Measurements from ENCODE around the gene EGR4.
"Not testable (repeated sequence)": the region's sequence is repeated elsewhere in the genome, so short reads cannot be mapped to it uniquely, and the experiment has no call there.

EGR4 gene

GRCh38 chr2:73264783-73265182 is 28.6 kb downstream of the EGR4 start:
- no peak for DNase-seq
- peaks cover 39% of the 10 kb centered on the region for H3K36me3 ChIP-seq
- H3K27me3 ChIP-seq (ENCODE audit: insufficient read depth, low read depth, severe bottlenecking) = no peaks in the 10 kb centered on the region
- no peak for TF ChIP-seq CTCF (IDR thresholded peaks at IDR 0.05; ENCODE audit: low read depth, low read length)
- H3K27ac ChIP-seq = no peak overlapping the region
- H3K4me3 ChIP-seq (ENCODE audit: low read depth, low read length) = no peak overlapping the region
- H3K9me3 ChIP-seq (ENCODE audit: severe bottlenecking) = no peaks in the 10 kb centered on the region

DNA sequence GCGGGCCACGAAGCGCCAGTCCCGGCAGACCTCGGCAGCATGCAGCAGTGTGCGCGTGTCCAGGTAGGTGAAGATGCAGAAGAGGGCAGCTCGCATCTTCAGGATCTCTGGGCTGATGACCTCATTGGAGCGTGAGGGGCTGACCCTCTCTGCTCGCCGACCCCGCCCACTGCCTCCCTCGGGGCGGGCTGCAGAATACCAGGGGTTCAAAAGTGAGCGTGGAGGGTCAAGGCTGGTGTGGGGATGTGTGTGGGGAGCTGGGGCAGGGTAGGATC is 29.1 kb downstream of the EGR4 start:
- Histone ChIP-seq H3K36me3 (peaks cover 44% of the 10 kb centered on the region), H3K4me3 (ENCODE audit: low read depth, low read length) (no peak overlapping the region), H3K27me3 (ENCODE audit: insufficient read depth, low read depth, severe bottlenecking) (no peaks in the 10 kb centered on the region), H3K9me3 (ENCODE audit: severe bottlenecking) (no peaks in the 10 kb centered on the region), H3K27ac (no peak overlapping the region)
- TF ChIP-seq CTCF (IDR thresholded peaks at IDR 0.05; ENCODE audit: low read depth, low read length) = no peak
- DNase-seq = no peak

- no peaks in the 10 kb centered on the region for H3K27me3 ChIP-seq (ENCODE audit: insufficient read depth, low read depth, severe bottlenecking)
- TF ChIP-seq CTCF (IDR thresholded peaks at IDR 0.05; ENCODE audit: low read depth, low read length) = no peak
- no peak overlapping the region for H3K27ac ChIP-seq
- H3K4me3 ChIP-seq (ENCODE audit: low read depth, low read length) = no peak overlapping the region
- no peak for DNase-seq
- H3K9me3 ChIP-seq (ENCODE audit: severe bottlenecking) = no peaks in the 10 kb centered on the region
- H3K36me3 ChIP-seq = peaks cover 49% of the 10 kb centered on the region
Observed at GRCh38 chr2:73263540-73264331, 29.6 kb downstream of the EGR4 start.

GRCh38 chr2:73262691-73263429 is 30.5 kb downstream of the EGR4 start:
- not testable (repeated sequence) for H3K4me3 ChIP-seq (ENCODE audit: low read depth, low read length); H3K9me3 ChIP-seq (ENCODE audit: severe bottlenecking); H3K27ac ChIP-seq; H3K27me3 ChIP-seq (ENCODE audit: insufficient read depth, low read depth, severe bottlenecking)
- peak; percentile 54 for DNase-seq
- H3K36me3 ChIP-seq = peaks cover 58% of the 10 kb centered on the region

GRCh38 chr2:73262108-73262651 is 31.2 kb downstream of the EGR4 start:
- H3K4me3 ChIP-seq (ENCODE audit: low read depth, low read length) = no peak overlapping the region
- peaks cover 62% of the 10 kb centered on the region for H3K36me3 ChIP-seq
- H3K27me3 ChIP-seq (ENCODE audit: insufficient read depth, low read depth, severe bottlenecking) = no peaks in the 10 kb centered on the region
- no peak for TF ChIP-seq CTCF (IDR thresholded peaks at IDR 0.05; ENCODE audit: low read depth, low read length)
- no peak overlapping the region for H3K27ac ChIP-seq
- no peak for DNase-seq
- no peaks in the 10 kb centered on the region for H3K9me3 ChIP-seq (ENCODE audit: severe bottlenecking)

DNA sequence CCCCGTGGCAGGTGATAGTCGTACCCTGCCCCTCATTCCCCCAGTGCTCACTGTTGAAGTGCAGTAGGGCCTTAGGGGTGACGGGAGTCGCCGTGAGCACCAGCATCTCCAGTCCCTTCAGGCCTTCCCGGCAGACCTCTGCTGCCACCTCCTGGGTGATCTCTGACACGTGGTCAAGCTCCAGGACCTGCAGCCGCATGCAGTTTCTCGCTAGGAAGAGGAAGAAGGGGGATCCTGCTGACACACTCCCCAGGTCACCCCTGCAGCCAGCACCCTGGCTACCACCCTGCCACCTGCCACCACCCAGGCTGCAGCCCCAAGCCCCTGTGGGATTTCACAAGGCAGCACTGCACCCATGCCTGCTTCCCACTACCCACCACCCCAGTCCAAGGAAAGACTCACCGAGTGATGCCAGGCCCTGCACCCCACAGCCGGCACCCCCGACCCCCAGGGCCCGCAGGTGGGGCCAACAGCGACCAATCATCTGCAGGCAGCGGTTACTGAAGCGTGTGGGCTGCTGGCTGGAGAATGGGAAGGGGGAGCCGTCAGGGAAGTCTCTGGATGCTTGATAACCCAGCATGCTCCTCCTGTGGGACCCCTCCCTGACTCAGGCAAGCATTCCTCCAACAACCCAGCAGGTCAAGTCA is 32.9 kb downstream of the EGR4 start:
- Histone ChIP-seq H3K27me3 (ENCODE audit: insufficient read depth, low read depth, severe bottlenecking) (no peaks in the 10 kb centered on the region), H3K4me3 (ENCODE audit: low read depth, low read length) (no peak overlapping the region), H3K36me3 (peaks cover 58% of the 10 kb centered on the region), H3K27ac (no peak overlapping the region), H3K9me3 (ENCODE audit: severe bottlenecking) (no peaks in the 10 kb centered on the region)
- peak; percentile 90 for DNase-seq
- TF ChIP-seq CTCF (IDR thresholded peaks at IDR 0.05; ENCODE audit: low read depth, low read length) = peak; percentile 97

Measured in WERI-Rb-1 (cell line).